HFFc6 (cell line): Measurements from ENCODE around the gene CKB. TPM values are rescaled to one million over a fixed set of nuclear protein-coding genes. Genes with fewer than 3 reads are reported as not detected.

Source experiments
- DNase-seq: peaks from one replicate; pipeline ENCODE4 v3.0.0-alpha.2; 2018
- H3K27ac Mint-ChIP-seq: 2 replicates; pipeline ENCODE4 v1.8.0; 2020; ENCODE audit warnings: mild to moderate bottlenecking, mixed read lengths
- H3K27me3 Mint-ChIP-seq: 2 replicates; pipeline ENCODE4 v1.8.0; 2021; ENCODE audit warnings: mild to moderate bottlenecking, moderate library complexity, mixed read lengths; ENCODE audit not compliant: insufficient read depth
- H3K36me3 Mint-ChIP-seq: 2 replicates; pipeline ENCODE4 v1.8.0; 2021; ENCODE audit warnings: low read depth, mixed read lengths
- H3K4me1 Mint-ChIP-seq: 2 replicates; pipeline ENCODE4 v1.8.0; 2020; ENCODE audit warnings: low read depth, mixed read lengths
- H3K4me3 Mint-ChIP-seq: 2 replicates; pipeline ENCODE4 v1.8.0; 2020; ENCODE audit warnings: mild to moderate bottlenecking, moderate library complexity, mixed read lengths
- H3K9me3 Mint-ChIP-seq: 2 replicates; pipeline ENCODE4 v1.8.0; 2020; ENCODE audit warnings: mild to moderate bottlenecking, mixed read lengths
- CTCF ChIP-seq: fragments of 200-600 bp; sonication (generic); IDR thresholded peaks from 2 replicates; pipeline ENCODE4 v1.5.0; 2021; ENCODE audit warnings: antibody characterized with exemption, mild to moderate bottlenecking
- total RNA-seq, 6 experiments: library from RNA; stranded (reverse); fragmentation: NEBNext Ultra II Directional; extraction: Animal tissue kit (Norgen Biotek cat#: 25700); gene quantifications; 2 replicates in 1 of 6; 3 replicates in 5 of 6; pipeline ENCODE4 v1.2.3, GENCODE V29; 2021

Gene CKB
- total RNA-seq, 6 experiments from 2014 or later = 16.6 to 31.3 (median 19.4) TPM

- Mint-ChIP-seq H3K27me3 (peaks cover 3% of the 10 kb centered on the region; the same call in 1 of the 2 replicates), H3K9me3 (no peaks in the 10 kb centered on the region; the same call in 1 of the 2 replicates), H3K4me1 (peaks cover 50% of the 10 kb centered on the region), H3K36me3 (peaks cover 23% of the 10 kb centered on the region), H3K27ac (peak within 1 kb of the TSS; percentile 93), H3K4me3 (peak within 1 kb of the TSS; percentile 97)
- DNase-seq = peak; percentile 65
- TF ChIP-seq CTCF = peak; percentile 34; the same call in 1 of the 2 replicates
Measured at GRCh38 chr14:103562429-103563225, 40.0 kb upstream of the CKB start, which contains the start of the genes BAG5 and COA8. Gene BAG5, minus strand, starts transcription at chr14:103562657. Its CDS starts 1,493 bp downstream, at chr14:103561164. Gene COA8, plus strand, starts transcription at chr14:103562960. Its CDS starts 42 bp downstream, at chr14:103563002.

GRCh38 chr14:103562179-103562428 lies 39.5 kb upstream of the CKB start:
- Mint-ChIP-seq H3K27ac (peak overlapping the region; percentile 93), H3K4me1 (peaks cover 50% of the 10 kb centered on the region), H3K9me3 (no peaks in the 10 kb centered on the region; the same call in 1 of the 2 replicates), H3K27me3 (peaks cover 3% of the 10 kb centered on the region; the same call in 1 of the 2 replicates), H3K4me3 (peak overlapping the region; percentile 97), H3K36me3 (peaks cover 23% of the 10 kb centered on the region)
- DNase-seq = peak; percentile 8
- TF ChIP-seq CTCF = no peak

GRCh38 chr14:103561381-103562178 lies 39.0 kb upstream of the CKB start:
- Mint-ChIP-seq H3K36me3 (peaks cover 23% of the 10 kb centered on the region), H3K27me3 (peaks cover 3% of the 10 kb centered on the region; the same call in 1 of the 2 replicates), H3K27ac (peak overlapping the region; percentile 93), H3K4me1 (peaks cover 50% of the 10 kb centered on the region), H3K9me3 (no peaks in the 10 kb centered on the region; the same call in 1 of the 2 replicates), H3K4me3 (peak overlapping the region; percentile 97)
- TF ChIP-seq CTCF = no peak
- DNase-seq = peak; percentile 54

- no peak for TF ChIP-seq CTCF
- Mint-ChIP-seq H3K4me3 (peak overlapping the region; percentile 97), H3K9me3 (no peaks in the 10 kb centered on the region; the same call in 1 of the 2 replicates), H3K27me3 (peaks cover 3% of the 10 kb centered on the region; the same call in 1 of the 2 replicates), H3K4me1 (peaks cover 50% of the 10 kb centered on the region), H3K36me3 (peaks cover 23% of the 10 kb centered on the region), H3K27ac (peak overlapping the region; percentile 93; the same call in 1 of the 2 replicates)
- DNase-seq = no peak
Measured at GRCh38 chr14:103560691-103561090, 38.1 kb upstream of the CKB start.

GRCh38 chr14:103559766-103560165 lies 37.1 kb upstream of the CKB start:
- peaks cover 23% of the 10 kb centered on the region for H3K36me3 Mint-ChIP-seq
- no peak for TF ChIP-seq CTCF
- H3K27me3 Mint-ChIP-seq = peaks cover 3% of the 10 kb centered on the region; the same call in 1 of the 2 replicates
- no peak overlapping the region for H3K4me3 Mint-ChIP-seq
- H3K27ac Mint-ChIP-seq = no peak overlapping the region; the same call in 1 of the 2 replicates
- peaks cover 50% of the 10 kb centered on the region for H3K4me1 Mint-ChIP-seq
- no peak for DNase-seq
- H3K9me3 Mint-ChIP-seq = no peaks in the 10 kb centered on the region; the same call in 1 of the 2 replicates
